Upper lobe of left lung (tissue), 4 donors: ENCODE measurements around the gene KLHL11.

Source experiments
- POLR2AphosphoS5 ChIP-seq, 2 donors: sonication (generic); formaldehyde crosslinking; IDR thresholded peaks; one replicate each; pipeline ENCODE4 v1.5.1; 2017; ENCODE audit warnings: antibody characterized with exemption in 2 of 2
- TF ChIP-seq, protein P1 (sequence below), 6 experiments: fragments of 450-650 bp in 4 of 6; fragments of 200-600 bp in 2 of 6; sonication (generic) in 2 of 6; IDR thresholded peaks; one replicate each; pipeline ENCODE4 v1.5.1; 2016 to 2019; ENCODE audit warnings: antibody characterized with exemption in 6 of 6

DNA sequence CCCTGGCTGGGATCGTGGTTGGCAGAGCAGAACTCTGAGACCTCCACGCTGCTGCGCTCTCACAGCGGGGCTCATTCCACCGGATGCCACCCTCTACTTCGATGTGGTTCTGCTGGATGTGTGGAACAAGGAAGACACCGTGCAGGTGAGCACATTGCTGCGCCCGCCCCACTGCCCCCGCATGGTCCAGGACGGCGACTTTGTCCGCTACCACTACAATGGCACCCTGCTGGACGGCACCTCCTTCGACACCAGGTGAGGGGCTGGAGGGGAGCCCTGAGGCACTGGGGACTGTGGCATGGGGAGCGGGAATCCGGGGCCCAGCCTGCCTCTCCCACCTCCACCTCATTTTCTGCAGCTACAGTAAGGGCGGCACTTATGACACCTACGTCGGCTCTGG lies 47.2 kb downstream of the KLHL11 start:
- TF ChIP-seq, protein P1, sequence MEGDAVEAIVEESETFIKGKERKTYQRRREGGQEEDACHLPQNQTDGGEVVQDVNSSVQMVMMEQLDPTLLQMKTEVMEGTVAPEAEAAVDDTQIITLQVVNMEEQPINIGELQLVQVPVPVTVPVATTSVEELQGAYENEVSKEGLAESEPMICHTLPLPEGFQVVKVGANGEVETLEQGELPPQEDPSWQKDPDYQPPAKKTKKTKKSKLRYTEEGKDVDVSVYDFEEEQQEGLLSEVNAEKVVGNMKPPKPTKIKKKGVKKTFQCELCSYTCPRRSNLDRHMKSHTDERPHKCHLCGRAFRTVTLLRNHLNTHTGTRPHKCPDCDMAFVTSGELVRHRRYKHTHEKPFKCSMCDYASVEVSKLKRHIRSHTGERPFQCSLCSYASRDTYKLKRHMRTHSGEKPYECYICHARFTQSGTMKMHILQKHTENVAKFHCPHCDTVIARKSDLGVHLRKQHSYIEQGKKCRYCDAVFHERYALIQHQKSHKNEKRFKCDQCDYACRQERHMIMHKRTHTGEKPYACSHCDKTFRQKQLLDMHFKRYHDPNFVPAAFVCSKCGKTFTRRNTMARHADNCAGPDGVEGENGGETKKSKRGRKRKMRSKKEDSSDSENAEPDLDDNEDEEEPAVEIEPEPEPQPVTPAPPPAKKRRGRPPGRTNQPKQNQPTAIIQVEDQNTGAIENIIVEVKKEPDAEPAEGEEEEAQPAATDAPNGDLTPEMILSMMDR (IDR thresholded peaks at IDR 0.05), result no peak
- TF ChIP-seq POLR2AphosphoS5 (IDR thresholded peaks at IDR 0.05), result no peak
